Astrocyte (in vitro differentiated cells and primary cell): ENCODE results near the gene HDDC2. TPM values are rescaled to one million over a fixed set of nuclear protein-coding genes. Genes with fewer than 3 reads are reported as not detected.

Experiments
- DNase-seq: peaks from one replicate; pipeline ENCODE4 v3.0.0-alpha.2; 2010; ENCODE audit warnings: low read depth
- FAIRE-seq: peaks from 2 replicates; lab custom pipeline; 2011; peaks lifted over from hg19 to GRCh38; lab: Jason Lieb, UNC
- H2AFZ ChIP-seq: 2 replicates; pipeline ENCODE4 v1.6.0; 2012; ENCODE audit warnings: low read depth, low read length, inconsistent platforms
- H3K27ac ChIP-seq: 2 replicates; pipeline ENCODE4 v1.5.1; 2011; ENCODE audit warnings: low read depth, low read length, inconsistent platforms
- H3K27me3 ChIP-seq: 2 replicates; pipeline ENCODE4 v1.6.0; 2011; ENCODE audit warnings: low read length, inconsistent platforms; ENCODE audit not compliant: insufficient read depth
- H3K36me3 ChIP-seq: 2 replicates; pipeline ENCODE4 v1.5.1; 2011; ENCODE audit warnings: low read length, inconsistent platforms; ENCODE audit not compliant: insufficient read depth
- H3K4me1 ChIP-seq: 2 replicates; pipeline ENCODE4 v1.5.1; 2011; ENCODE audit warnings: low read length, inconsistent platforms; ENCODE audit not compliant: insufficient read depth
- H3K4me2 ChIP-seq: 2 replicates; pipeline ENCODE4 v1.6.0; 2012; ENCODE audit warnings: low read length, inconsistent platforms
- H3K4me3 ChIP-seq: 2 replicates; pipeline ENCODE4 v1.5.1; 2011; ENCODE audit warnings: low read depth, mild to moderate bottlenecking, low read length, inconsistent platforms; ENCODE audit not compliant: insufficient read depth
- H3K79me2 ChIP-seq: 2 replicates; pipeline ENCODE4 v1.6.0; 2012; ENCODE audit warnings: mild to moderate bottlenecking, low read length, inconsistent platforms; ENCODE audit not compliant: insufficient read depth
- H3K9ac ChIP-seq: 2 replicates; pipeline ENCODE4 v1.6.0; 2012; ENCODE audit warnings: mild to moderate bottlenecking, low read length, inconsistent platforms
- H3K9me3 ChIP-seq: 2 replicates; pipeline ENCODE4 v1.5.1; 2012; ENCODE audit warnings: low read depth, mild to moderate bottlenecking, low read length, inconsistent platforms; ENCODE audit not compliant: insufficient read depth
- H4K20me1 ChIP-seq: 2 replicates; pipeline ENCODE4 v1.6.0; 2012; ENCODE audit warnings: low read length, inconsistent platforms; ENCODE audit not compliant: insufficient read depth
- H3K27ac Mint-ChIP-seq: one replicate; pipeline ENCODE4 v1.8.0; 2021; ENCODE audit warnings: mild to moderate bottlenecking, mixed read lengths; ENCODE audit not compliant: unreplicated experiment
- H3K27me3 Mint-ChIP-seq: one replicate; pipeline ENCODE4 v1.8.0; 2021; ENCODE audit warnings: low read depth, mixed read lengths; ENCODE audit not compliant: unreplicated experiment
- H3K36me3 Mint-ChIP-seq: one replicate; pipeline ENCODE4 v1.8.0; 2021; ENCODE audit warnings: low read depth, mixed read lengths; ENCODE audit not compliant: unreplicated experiment
- H3K4me1 Mint-ChIP-seq: one replicate; pipeline ENCODE4 v1.8.0; 2021; ENCODE audit warnings: low read depth, mixed read lengths; ENCODE audit not compliant: unreplicated experiment
- H3K4me3 Mint-ChIP-seq: one replicate; pipeline ENCODE4 v1.8.0; 2021; ENCODE audit warnings: mild to moderate bottlenecking, moderate library complexity, mixed read lengths; ENCODE audit not compliant: unreplicated experiment
- H3K9me3 Mint-ChIP-seq: one replicate; pipeline ENCODE4 v1.8.0; 2021; ENCODE audit warnings: mild to moderate bottlenecking, mixed read lengths; ENCODE audit not compliant: unreplicated experiment
- EZH2 ChIP-seq: IDR thresholded peaks from 2 replicates; pipeline ENCODE4 v1.6.1; 2012; ENCODE audit warnings: mild to moderate bottlenecking, low read length, inconsistent platforms; ENCODE audit not compliant: insufficient read depth
- total RNA-seq: library from RNA; stranded (reverse); gene quantifications from 2 replicates; pipeline ENCODE4 v1.2.1, GENCODE V29; 2021
- TF ChIP-seq, protein P1 (sequence below): IDR thresholded peaks from 2 replicates; pipeline ENCODE4 v1.5.1; 2011; ENCODE audit warnings: low read depth, mild to moderate bottlenecking, inconsistent platforms, low read length, moderate library complexity; ENCODE audit not compliant: insufficient read depth

The HDDC2 gene
- total RNA-seq, 1 donor from 2014 or later, result 53.5 TPM

DNA sequence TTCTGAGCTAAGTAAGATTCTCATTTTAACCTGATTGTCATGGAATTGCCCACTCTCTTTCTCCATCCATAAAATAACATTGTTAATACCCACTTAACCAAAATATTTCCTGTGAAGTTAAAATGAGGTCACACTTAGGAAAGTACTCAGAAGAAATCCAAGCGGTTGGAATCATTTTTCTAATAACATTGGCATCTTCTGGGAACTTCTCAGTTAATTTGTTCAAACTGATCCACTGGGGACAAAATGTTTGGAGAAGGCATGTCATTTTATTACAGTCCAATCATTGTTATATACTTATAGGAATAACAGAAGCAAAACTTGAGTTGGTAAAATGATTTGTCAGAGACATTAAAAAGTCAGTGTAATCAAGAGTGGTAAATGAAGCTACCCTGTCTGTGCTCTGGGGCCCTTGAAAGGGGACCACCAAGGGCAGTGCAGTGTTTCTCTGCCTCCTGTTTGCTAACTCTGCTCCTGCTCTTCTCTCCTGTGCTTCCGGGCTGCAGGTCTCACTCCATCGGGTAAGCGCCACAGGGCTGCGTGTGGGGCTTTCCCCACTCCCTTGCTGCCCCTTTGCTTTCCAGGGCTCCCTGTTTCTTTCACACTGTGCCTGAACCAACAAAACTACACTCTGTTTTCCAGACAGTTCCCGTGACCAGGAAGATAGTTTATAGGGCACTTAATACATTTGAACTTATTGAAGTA is 50.1 kb downstream of the HDDC2 start:
- Mint-ChIP-seq H3K4me1 (peaks cover 7% of the 10 kb centered on the region), H3K27ac (no peak overlapping the region), H3K27me3 (no peaks in the 10 kb centered on the region), H3K36me3 (no peaks in the 10 kb centered on the region), H3K9me3 (no peaks in the 10 kb centered on the region), H3K4me3 (no peak overlapping the region)
- H3K4me1 ChIP-seq, result peaks cover 8% of the 10 kb centered on the region
- peak overlapping the region; percentile 44 for H2AFZ ChIP-seq
- DNase-seq, result peak; percentile 54
- H4K20me1 ChIP-seq, result no peaks in the 10 kb centered on the region
- no peaks in the 10 kb centered on the region for H3K9me3 ChIP-seq
- H3K79me2 ChIP-seq, result no peaks in the 10 kb centered on the region
- FAIRE-seq, result no peak
- no peak overlapping the region for H3K9ac ChIP-seq
- no peaks in the 10 kb centered on the region for H3K36me3 ChIP-seq
- peak overlapping the region; percentile 1 for H3K4me2 ChIP-seq
- H3K4me3 ChIP-seq, result no peak overlapping the region
- no peak overlapping the region for H3K27ac ChIP-seq
- TF ChIP-seq EZH2, result no peak
- TF ChIP-seq, protein P1, sequence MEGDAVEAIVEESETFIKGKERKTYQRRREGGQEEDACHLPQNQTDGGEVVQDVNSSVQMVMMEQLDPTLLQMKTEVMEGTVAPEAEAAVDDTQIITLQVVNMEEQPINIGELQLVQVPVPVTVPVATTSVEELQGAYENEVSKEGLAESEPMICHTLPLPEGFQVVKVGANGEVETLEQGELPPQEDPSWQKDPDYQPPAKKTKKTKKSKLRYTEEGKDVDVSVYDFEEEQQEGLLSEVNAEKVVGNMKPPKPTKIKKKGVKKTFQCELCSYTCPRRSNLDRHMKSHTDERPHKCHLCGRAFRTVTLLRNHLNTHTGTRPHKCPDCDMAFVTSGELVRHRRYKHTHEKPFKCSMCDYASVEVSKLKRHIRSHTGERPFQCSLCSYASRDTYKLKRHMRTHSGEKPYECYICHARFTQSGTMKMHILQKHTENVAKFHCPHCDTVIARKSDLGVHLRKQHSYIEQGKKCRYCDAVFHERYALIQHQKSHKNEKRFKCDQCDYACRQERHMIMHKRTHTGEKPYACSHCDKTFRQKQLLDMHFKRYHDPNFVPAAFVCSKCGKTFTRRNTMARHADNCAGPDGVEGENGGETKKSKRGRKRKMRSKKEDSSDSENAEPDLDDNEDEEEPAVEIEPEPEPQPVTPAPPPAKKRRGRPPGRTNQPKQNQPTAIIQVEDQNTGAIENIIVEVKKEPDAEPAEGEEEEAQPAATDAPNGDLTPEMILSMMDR, result no peak
- H3K27me3 ChIP-seq, result no peaks in the 10 kb centered on the region

DNA sequence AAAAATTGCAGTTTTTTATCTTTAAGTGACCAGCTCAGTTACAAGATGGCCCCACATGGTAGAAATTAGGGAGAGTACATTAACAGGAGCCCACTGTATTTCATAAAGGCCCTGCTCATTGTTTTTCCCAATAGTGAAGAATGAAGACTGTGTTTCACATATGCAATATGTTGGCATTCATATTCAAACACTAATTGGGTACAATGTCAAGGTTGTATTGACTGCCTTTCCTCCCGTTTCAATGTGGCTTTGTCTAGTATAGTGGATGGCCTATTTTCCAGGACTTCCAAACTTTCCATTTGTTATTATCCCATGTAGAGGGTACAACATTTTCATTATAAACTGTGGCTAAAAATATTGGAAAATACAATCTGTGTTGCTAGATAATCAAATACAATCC is 51.3 kb downstream of the HDDC2 start:
- DNase-seq, result no peak
- Histone ChIP-seq H3K36me3 (no peaks in the 10 kb centered on the region), H3K27me3 (no peaks in the 10 kb centered on the region), H4K20me1 (no peaks in the 10 kb centered on the region), H2AFZ (no peak overlapping the region), H3K79me2 (no peaks in the 10 kb centered on the region), H3K4me3 (no peak overlapping the region), H3K9ac (no peak overlapping the region), H3K4me1 (peaks cover 8% of the 10 kb centered on the region), H3K9me3 (no peaks in the 10 kb centered on the region), H3K27ac (no peak overlapping the region), H3K4me2 (no peak overlapping the region)
- H3K36me3 Mint-ChIP-seq, result no peaks in the 10 kb centered on the region
- no peaks in the 10 kb centered on the region for H3K27me3 Mint-ChIP-seq
- peaks cover 7% of the 10 kb centered on the region for H3K4me1 Mint-ChIP-seq
- no peak overlapping the region for H3K27ac Mint-ChIP-seq
- FAIRE-seq, result no peak
- no peak for TF ChIP-seq EZH2
- TF ChIP-seq, protein P1, result no peak
- no peaks in the 10 kb centered on the region for H3K9me3 Mint-ChIP-seq
- H3K4me3 Mint-ChIP-seq, result no peak overlapping the region

DNA sequence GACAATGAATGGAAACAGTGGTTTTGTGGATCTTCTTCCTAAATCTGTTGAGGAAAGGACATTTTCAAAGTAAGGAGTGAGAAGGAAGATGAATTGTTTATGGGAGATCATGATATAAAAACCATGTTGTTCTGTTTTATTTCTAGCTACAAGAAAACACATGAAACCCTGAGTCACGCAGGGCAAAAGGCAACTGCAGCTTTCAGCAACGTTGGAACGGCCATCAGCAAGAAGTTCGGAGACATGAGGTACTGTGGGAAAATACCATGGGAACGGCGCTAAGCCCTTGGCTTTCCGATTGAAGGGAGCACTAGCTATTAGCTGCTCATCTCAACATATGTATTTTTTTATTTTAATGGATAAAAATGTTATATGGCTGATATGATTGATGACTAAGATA is 53.6 kb downstream of the HDDC2 start:
- H3K27ac ChIP-seq, result no peak overlapping the region
- H3K36me3 ChIP-seq, result no peaks in the 10 kb centered on the region
- DNase-seq (no peak), FAIRE-seq (no peak)
- peaks cover 8% of the 10 kb centered on the region for H3K4me1 ChIP-seq
- no peak overlapping the region for H3K4me2 ChIP-seq
- H3K9me3 Mint-ChIP-seq, result peaks cover 1% of the 10 kb centered on the region
- H3K4me3 ChIP-seq, result no peak overlapping the region
- no peaks in the 10 kb centered on the region for H3K9me3 ChIP-seq
- H3K36me3 Mint-ChIP-seq, result no peaks in the 10 kb centered on the region
- no peak overlapping the region for H3K27ac Mint-ChIP-seq
- H3K27me3 Mint-ChIP-seq, result no peaks in the 10 kb centered on the region
- no peak overlapping the region for H2AFZ ChIP-seq
- no peak overlapping the region for H3K4me3 Mint-ChIP-seq
- peaks cover 7% of the 10 kb centered on the region for H3K4me1 Mint-ChIP-seq
- no peaks in the 10 kb centered on the region for H4K20me1 ChIP-seq
- H3K79me2 ChIP-seq, result no peaks in the 10 kb centered on the region
- no peak overlapping the region for H3K9ac ChIP-seq
- TF ChIP-seq, protein P1, result no peak
- no peak for TF ChIP-seq EZH2
- no peaks in the 10 kb centered on the region for H3K27me3 ChIP-seq
